ENCODE measurements around the gene SOX30.

DNA sequence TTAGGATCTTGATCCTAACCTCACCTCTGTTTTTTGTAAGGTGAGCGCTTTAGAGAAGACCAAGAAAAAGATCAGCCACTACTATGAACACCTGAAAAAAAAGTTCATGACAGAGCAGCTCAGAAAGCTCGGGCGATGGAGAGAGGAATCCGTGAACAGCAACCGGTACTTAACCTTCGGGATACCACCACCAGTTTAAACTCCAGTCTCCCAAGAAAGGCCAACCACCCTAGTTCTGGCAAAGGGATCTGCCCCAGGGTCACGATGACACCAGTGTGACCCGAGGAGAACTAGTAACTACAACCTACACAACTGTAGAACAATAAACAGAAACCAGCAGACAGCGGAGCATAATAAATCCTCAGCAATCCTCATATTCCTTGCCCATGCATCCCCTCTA, 27.6 kb upstream of the SOX30 start:
- no peak for TF ChIP-seq EZH2 (IDR thresholded peaks at IDR 0.05; ENCODE audit: borderline replicate concordance, low read length)
- TF ChIP-seq, protein P1, sequence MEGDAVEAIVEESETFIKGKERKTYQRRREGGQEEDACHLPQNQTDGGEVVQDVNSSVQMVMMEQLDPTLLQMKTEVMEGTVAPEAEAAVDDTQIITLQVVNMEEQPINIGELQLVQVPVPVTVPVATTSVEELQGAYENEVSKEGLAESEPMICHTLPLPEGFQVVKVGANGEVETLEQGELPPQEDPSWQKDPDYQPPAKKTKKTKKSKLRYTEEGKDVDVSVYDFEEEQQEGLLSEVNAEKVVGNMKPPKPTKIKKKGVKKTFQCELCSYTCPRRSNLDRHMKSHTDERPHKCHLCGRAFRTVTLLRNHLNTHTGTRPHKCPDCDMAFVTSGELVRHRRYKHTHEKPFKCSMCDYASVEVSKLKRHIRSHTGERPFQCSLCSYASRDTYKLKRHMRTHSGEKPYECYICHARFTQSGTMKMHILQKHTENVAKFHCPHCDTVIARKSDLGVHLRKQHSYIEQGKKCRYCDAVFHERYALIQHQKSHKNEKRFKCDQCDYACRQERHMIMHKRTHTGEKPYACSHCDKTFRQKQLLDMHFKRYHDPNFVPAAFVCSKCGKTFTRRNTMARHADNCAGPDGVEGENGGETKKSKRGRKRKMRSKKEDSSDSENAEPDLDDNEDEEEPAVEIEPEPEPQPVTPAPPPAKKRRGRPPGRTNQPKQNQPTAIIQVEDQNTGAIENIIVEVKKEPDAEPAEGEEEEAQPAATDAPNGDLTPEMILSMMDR (conservative IDR thresholded peaks at IDR 0.05 in 1 of 2, IDR thresholded peaks at IDR 0.05 in 1 of 2; ENCODE audit: extremely low read depth in 1 of 2, insufficient read depth in 1 of 2, low read depth in 1 of 2, low read length in 2 of 2) = no peak

All from mammary epithelial cell (primary cell).